ENCODE data around the gene MAN1C1. TPM values are rescaled to one million over a fixed set of nuclear protein-coding genes. Genes with fewer than 3 reads are reported as not detected.
A peak's percentile ranks its signal among the peaks of the same experiment; 100 is the strongest.

The MAN1C1 gene
- total and polyA plus RNA-seq, 9 of the 15 experiments (the other 6 are each of a cell fraction or from before 2014, with no cell fraction given), result 0.04 to 0.44 (median 0.10) TPM; not detected in 3

- 0 out of 4 replicates have a peak, but pooled peaks of 1 of the 2 experiments have one; percentile 24 for TF ChIP-seq HDAC1 (IDR thresholded peaks at IDR 0.05)
- no peak for TF ChIP-seq MYC (IDR thresholded peaks at IDR 0.05; ENCODE audit: low read depth, low read length)
- no peak for TF ChIP-seq MYC (CRISPR knock-in tag; IDR thresholded peaks at IDR 0.05; ENCODE audit: borderline replicate concordance, low read depth)
- no peak for TF ChIP-seq JUND (IDR thresholded peaks at IDR 0.05; ENCODE audit: borderline replicate concordance, low read depth, low read length)
- TF ChIP-seq JUND (tag; IDR thresholded peaks at IDR 0.05; ENCODE audit: borderline replicate concordance, low read depth, low read length), result no peak
- TF ChIP-seq ZNF699 (CRISPR knock-in tag; IDR thresholded peaks at IDR 0.05; ENCODE audit: insufficient replicate concordance), result no peak
- no peak for TF ChIP-seq SMARCB1 (IDR thresholded peaks at IDR 0.05; ENCODE audit: insufficient read length, low read depth)
- TF ChIP-seq MCM5 (IDR thresholded peaks at IDR 0.05; ENCODE audit: low read depth), result no peak
- no peak for TF ChIP-seq BRCA1 (IDR thresholded peaks at IDR 0.05)
- TF ChIP-seq BRCA1 (CRISPR knock-in tag; IDR thresholded peaks at IDR 0.05), result no peak
- TF ChIP-seq SMC3 (conservative IDR thresholded peaks at IDR 0.05; ENCODE audit: insufficient read depth, low read depth, low read length), result no peak
- no peak for TF ChIP-seq TBP (optimal IDR thresholded peaks at IDR 0.05; ENCODE audit: low read depth, low read length)
- no peak for TF ChIP-seq GABPB1 (CRISPR knock-in tag; IDR thresholded peaks at IDR 0.05)
- TF ChIP-seq, protein P1, sequence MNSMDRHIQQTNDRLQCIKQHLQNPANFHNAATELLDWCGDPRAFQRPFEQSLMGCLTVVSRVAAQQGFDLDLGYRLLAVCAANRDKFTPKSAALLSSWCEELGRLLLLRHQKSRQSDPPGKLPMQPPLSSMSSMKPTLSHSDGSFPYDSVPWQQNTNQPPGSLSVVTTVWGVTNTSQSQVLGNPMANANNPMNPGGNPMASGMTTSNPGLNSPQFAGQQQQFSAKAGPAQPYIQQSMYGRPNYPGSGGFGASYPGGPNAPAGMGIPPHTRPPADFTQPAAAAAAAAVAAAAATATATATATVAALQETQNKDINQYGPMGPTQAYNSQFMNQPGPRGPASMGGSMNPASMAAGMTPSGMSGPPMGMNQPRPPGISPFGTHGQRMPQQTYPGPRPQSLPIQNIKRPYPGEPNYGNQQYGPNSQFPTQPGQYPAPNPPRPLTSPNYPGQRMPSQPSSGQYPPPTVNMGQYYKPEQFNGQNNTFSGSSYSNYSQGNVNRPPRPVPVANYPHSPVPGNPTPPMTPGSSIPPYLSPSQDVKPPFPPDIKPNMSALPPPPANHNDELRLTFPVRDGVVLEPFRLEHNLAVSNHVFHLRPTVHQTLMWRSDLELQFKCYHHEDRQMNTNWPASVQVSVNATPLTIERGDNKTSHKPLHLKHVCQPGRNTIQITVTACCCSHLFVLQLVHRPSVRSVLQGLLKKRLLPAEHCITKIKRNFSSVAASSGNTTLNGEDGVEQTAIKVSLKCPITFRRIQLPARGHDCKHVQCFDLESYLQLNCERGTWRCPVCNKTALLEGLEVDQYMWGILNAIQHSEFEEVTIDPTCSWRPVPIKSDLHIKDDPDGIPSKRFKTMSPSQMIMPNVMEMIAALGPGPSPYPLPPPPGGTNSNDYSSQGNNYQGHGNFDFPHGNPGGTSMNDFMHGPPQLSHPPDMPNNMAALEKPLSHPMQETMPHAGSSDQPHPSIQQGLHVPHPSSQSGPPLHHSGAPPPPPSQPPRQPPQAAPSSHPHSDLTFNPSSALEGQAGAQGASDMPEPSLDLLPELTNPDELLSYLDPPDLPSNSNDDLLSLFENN (IDR thresholded peaks at IDR 0.05; ENCODE audit: low read depth in 2 of 2, low read length in 2 of 2), result no peak
- TF ChIP-seq WHSC1 (IDR thresholded peaks at IDR 0.05; ENCODE audit: low read length), result no peak
- TF ChIP-seq NR2F6 (CRISPR knock-in tag; IDR thresholded peaks at IDR 0.05), result no peak
- no peak for TF ChIP-seq FOSL1 (tag; conservative IDR thresholded peaks at IDR 0.05)
- TF ChIP-seq, protein P2, sequence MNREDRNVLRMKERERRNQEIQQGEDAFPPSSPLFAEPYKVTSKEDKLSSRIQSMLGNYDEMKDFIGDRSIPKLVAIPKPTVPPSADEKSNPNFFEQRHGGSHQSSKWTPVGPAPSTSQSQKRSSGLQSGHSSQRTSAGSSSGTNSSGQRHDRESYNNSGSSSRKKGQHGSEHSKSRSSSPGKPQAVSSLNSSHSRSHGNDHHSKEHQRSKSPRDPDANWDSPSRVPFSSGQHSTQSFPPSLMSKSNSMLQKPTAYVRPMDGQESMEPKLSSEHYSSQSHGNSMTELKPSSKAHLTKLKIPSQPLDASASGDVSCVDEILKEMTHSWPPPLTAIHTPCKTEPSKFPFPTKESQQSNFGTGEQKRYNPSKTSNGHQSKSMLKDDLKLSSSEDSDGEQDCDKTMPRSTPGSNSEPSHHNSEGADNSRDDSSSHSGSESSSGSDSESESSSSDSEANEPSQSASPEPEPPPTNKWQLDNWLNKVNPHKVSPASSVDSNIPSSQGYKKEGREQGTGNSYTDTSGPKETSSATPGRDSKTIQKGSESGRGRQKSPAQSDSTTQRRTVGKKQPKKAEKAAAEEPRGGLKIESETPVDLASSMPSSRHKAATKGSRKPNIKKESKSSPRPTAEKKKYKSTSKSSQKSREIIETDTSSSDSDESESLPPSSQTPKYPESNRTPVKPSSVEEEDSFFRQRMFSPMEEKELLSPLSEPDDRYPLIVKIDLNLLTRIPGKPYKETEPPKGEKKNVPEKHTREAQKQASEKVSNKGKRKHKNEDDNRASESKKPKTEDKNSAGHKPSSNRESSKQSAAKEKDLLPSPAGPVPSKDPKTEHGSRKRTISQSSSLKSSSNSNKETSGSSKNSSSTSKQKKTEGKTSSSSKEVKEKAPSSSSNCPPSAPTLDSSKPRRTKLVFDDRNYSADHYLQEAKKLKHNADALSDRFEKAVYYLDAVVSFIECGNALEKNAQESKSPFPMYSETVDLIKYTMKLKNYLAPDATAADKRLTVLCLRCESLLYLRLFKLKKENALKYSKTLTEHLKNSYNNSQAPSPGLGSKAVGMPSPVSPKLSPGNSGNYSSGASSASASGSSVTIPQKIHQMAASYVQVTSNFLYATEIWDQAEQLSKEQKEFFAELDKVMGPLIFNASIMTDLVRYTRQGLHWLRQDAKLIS (CRISPR knock-in tag; IDR thresholded peaks at IDR 0.05), result no peak
- TF ChIP-seq TGIF2 (CRISPR knock-in tag; IDR thresholded peaks at IDR 0.05), result no peak
Observed at GRCh38 chr1:25768999-25769398, 152.4 kb downstream of the MAN1C1 start (continued).
